Gastroesophageal sphincter (tissue), 3 donors: ENCODE results near the gene TSHZ2.

Source experiments
- CTCF ChIP-seq, 4 experiments: fragments of 200-600 bp in 2 of 4; fragments of 450-650 bp in 2 of 4; sonication (generic) in 1 of 4; IDR thresholded peaks; one replicate each; pipeline ENCODE4 v1.5.1; 2017 to 2019; ENCODE audit warnings: antibody characterized with exemption in 4 of 4, mild to moderate bottlenecking in 2 of 4, moderate library complexity in 2 of 4
- POLR2A ChIP-seq, 2 donors: fragments of 450-650 bp; IDR thresholded peaks; one replicate each; pipeline ENCODE4 v1.6.1; 2017; ENCODE audit warnings: antibody characterized with exemption in 2 of 2, mild to moderate bottlenecking in 2 of 2, moderate library complexity in 1 of 2
- POLR2AphosphoS5 ChIP-seq: sonication (generic); formaldehyde crosslinking; IDR thresholded peaks from one replicate; pipeline ENCODE4 v1.6.1; 2017; ENCODE audit warnings: antibody characterized with exemption

DNA sequence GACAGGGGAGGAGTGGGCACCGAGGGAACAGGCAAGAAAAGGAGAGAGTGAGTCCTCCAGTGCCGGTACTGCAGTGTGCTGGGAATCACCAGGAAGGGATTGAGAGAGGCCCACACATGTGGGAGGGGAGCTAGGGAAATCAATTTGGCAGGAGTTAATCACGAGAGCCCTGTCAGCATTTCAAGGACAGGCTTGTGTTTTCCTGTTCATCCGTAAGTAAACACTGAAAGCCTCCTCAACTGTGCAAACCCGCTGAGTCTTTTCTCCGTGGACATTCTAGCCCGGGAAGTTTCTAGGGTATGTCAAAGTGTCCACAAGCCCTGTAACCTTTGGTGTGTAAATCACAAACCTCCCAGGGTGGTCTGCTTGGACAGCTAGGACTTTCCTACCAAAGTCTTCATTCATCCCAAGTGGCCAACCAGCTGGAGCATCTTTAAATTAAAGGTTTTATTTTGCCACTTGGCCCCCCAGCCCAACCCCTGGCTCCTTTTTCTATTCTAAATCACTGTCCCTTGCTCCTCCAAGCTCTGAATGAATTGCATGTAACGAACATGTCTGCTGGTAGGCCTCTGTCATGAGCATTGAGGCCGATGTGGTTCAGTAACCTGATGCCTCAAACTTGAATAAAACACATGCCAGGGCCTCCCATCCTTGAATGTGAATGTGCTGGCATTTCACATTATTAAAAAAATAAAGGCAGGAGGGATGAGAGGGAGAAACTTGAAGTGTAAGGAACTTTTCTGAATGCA, 472.4 kb downstream of the TSHZ2 start:
- no peak for TF ChIP-seq CTCF (IDR thresholded peaks at IDR 0.05)
- no peak for TF ChIP-seq POLR2A (IDR thresholded peaks at IDR 0.05)
- TF ChIP-seq POLR2AphosphoS5 = no peak
